Kidney (tissue), 14 donors: ENCODE data around the gene KIF19. TPM values are rescaled to one million over a fixed set of nuclear protein-coding genes. Genes with fewer than 3 reads are reported as not detected.

Experiments used
- DNase-seq, 5 donors: peaks; one replicate each; pipeline ENCODE4 v3.0.0-alpha.2; 2013 to 2020
- FAIRE-seq: peaks from 2 replicates; lab custom pipeline; 2012; peaks lifted over from hg19 to GRCh38; lab: Jason Lieb, UNC
- H3K27ac ChIP-seq, 2 donors: one replicate each; pipeline ENCODE4 v1.7.0; 2013; ENCODE audit warnings: low read depth in 2 of 2, low read length in 2 of 2, inconsistent platforms in 1 of 2
- H3K27me3 ChIP-seq: one replicate; pipeline ENCODE4 v1.7.1; 2013; ENCODE audit warnings: low read length, inconsistent platforms; ENCODE audit not compliant: control insufficient read depth, insufficient read depth
- H3K36me3 ChIP-seq, 3 donors: one replicate each; pipeline versions ENCODE4 v1.7.0 to v1.7.1; 2013; ENCODE audit warnings: low read length in 3 of 3, control low read depth in 1 of 3, inconsistent platforms in 1 of 3; ENCODE audit not compliant: insufficient read depth in 3 of 3, control insufficient read depth in 2 of 3
- H3K4me1 ChIP-seq, 3 donors: one replicate each; pipeline versions ENCODE4 v1.7.0 to v1.7.1; 2013; ENCODE audit warnings: low read length in 3 of 3, inconsistent platforms in 1 of 3, low read depth in 1 of 3; ENCODE audit not compliant: control insufficient read depth in 2 of 3, insufficient read depth in 2 of 3
- H3K4me3 ChIP-seq, 3 donors: one replicate each; pipeline versions ENCODE4 v1.7.0 to v1.8.1; 2013; ENCODE audit warnings: low read length in 3 of 3, control low read depth in 1 of 3, inconsistent platforms in 1 of 3
- H3K9ac ChIP-seq, 3 donors: one replicate each; pipeline versions ENCODE4 v1.7.0 to v1.7.1; 2013; ENCODE audit warnings: low read length in 3 of 3, control low read depth in 1 of 3, inconsistent platforms in 1 of 3
- H3K9me3 ChIP-seq, 3 donors: one replicate each; pipeline versions ENCODE4 v1.7.0 to v1.7.1; 2013; ENCODE audit warnings: low read length in 3 of 3, control low read depth in 1 of 3, inconsistent platforms in 1 of 3; ENCODE audit not compliant: control insufficient read depth in 2 of 3, insufficient read depth in 1 of 3
- CTCF ChIP-seq: IDR thresholded peaks from 3 replicates; pipeline ENCODE4 v1.5.1; 2012; ENCODE audit warnings: mild to moderate bottlenecking, moderate library complexity, borderline replicate concordance; ENCODE audit not compliant: insufficient read depth; ENCODE audit errors: extremely low read depth
- intact Hi-C: fragments of 100-400 bp; cut with DNase I; formaldehyde crosslinking; loops from one replicate; pipeline ENCODE4 v1.11.1; 2022
- polyA plus RNA-seq: library from polyadenylated mRNA; stranded (reverse); fragments of 350-450 nt; fragmentation: Illumina TruSeq; extraction: RNeasy Lipid Tissue Mini Kit (QIAGEN cat#74804); gene quantifications from one replicate; pipeline ENCODE4 v1.2.3, GENCODE V29; 2014; ENCODE audit warnings: low read depth, low replicate concordance; ENCODE audit not compliant: insufficient read depth
- total RNA-seq: library from RNA; stranded (reverse); fragmentation: NEBNext Ultra II Directional; extraction: Animal tissue kit (Norgen Biotek cat#: 25700); gene quantifications from one replicate; pipeline ENCODE4 v1.2.1, GENCODE V29; 2021
- donor health status: control.
- donor health status: control.
- donor health status: control.
- donor health status: control.
- donor health status: control.
- donor health status: DM: yes; HTN: yes; CAD: no.
- donor health status: Normal renal cell carcinoma (clear cell type).

Gene KIF19
- total and polyA plus RNA-seq, 2 donors from 2014 or later, result 0.85 TPM; not detected in 1

- Histone ChIP-seq H3K36me3 (no peaks in the 10 kb centered on the region), H3K4me1 (no peaks in the 10 kb centered on the region), H3K27ac (no peak overlapping the region), H3K27me3 (peaks cover 22% of the 10 kb centered on the region), H3K9ac (no peak overlapping the region), H3K9me3 (no peaks in the 10 kb centered on the region), H3K4me3 (no peak overlapping the region)
- intact Hi-C loops, result no loop called here
- TF ChIP-seq CTCF, result peak; percentile 4
- peak in 3 of 5 donors; percentile 73 to 75 (median 75) for DNase-seq
- FAIRE-seq, result no peak
Measured at GRCh38 chr17:74354123-74354522, 28.1 kb downstream of the KIF19 start.

- no peak for TF ChIP-seq CTCF
- no peak for DNase-seq
- Histone ChIP-seq H3K9ac (no peak overlapping the region), H3K27me3 (peaks cover 22% of the 10 kb centered on the region), H3K27ac (no peak overlapping the region), H3K36me3 (no peaks in the 10 kb centered on the region), H3K4me3 (no peak overlapping the region), H3K4me1 (no peaks in the 10 kb centered on the region), H3K9me3 (no peaks in the 10 kb centered on the region)
- intact Hi-C loops, result no loop called here
- FAIRE-seq, result no peak
Measured at GRCh38 chr17:74354561-74354960, 28.5 kb downstream of the KIF19 start.

GRCh38 chr17:74355065-74355464 is 29.0 kb downstream of the KIF19 start:
- no peak for DNase-seq
- intact Hi-C loops, result no loop called here

More at GRCh38 chr17:74355065-74355464, 29.0 kb downstream of the KIF19 start:
- Histone ChIP-seq H3K27me3 (peaks cover 22% of the 10 kb centered on the region), H3K9me3 (no peaks in the 10 kb centered on the region), H3K36me3 (no peaks in the 10 kb centered on the region), H3K27ac (no peak overlapping the region), H3K4me1 (no peaks in the 10 kb centered on the region), H3K9ac (no peak overlapping the region), H3K4me3 (no peak overlapping the region)
- TF ChIP-seq CTCF, result no peak
- no peak for FAIRE-seq
